NCI-H2081 (cell line): ENCODE results near the gene DMAP1.
"Not testable (repeated sequence)": the region's sequence is repeated elsewhere in the genome, so short reads cannot be mapped to it uniquely, and the experiment has no call there.

ENCODE experiments used
- DNase-seq, 2 experiments: peaks; one replicate each; lab custom pipeline; 2025; lab: John Stamatoyannopoulos, UW

DMAP1 gene, protein sequence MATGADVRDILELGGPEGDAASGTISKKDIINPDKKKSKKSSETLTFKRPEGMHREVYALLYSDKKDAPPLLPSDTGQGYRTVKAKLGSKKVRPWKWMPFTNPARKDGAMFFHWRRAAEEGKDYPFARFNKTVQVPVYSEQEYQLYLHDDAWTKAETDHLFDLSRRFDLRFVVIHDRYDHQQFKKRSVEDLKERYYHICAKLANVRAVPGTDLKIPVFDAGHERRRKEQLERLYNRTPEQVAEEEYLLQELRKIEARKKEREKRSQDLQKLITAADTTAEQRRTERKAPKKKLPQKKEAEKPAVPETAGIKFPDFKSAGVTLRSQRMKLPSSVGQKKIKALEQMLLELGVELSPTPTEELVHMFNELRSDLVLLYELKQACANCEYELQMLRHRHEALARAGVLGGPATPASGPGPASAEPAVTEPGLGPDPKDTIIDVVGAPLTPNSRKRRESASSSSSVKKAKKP

DNA sequence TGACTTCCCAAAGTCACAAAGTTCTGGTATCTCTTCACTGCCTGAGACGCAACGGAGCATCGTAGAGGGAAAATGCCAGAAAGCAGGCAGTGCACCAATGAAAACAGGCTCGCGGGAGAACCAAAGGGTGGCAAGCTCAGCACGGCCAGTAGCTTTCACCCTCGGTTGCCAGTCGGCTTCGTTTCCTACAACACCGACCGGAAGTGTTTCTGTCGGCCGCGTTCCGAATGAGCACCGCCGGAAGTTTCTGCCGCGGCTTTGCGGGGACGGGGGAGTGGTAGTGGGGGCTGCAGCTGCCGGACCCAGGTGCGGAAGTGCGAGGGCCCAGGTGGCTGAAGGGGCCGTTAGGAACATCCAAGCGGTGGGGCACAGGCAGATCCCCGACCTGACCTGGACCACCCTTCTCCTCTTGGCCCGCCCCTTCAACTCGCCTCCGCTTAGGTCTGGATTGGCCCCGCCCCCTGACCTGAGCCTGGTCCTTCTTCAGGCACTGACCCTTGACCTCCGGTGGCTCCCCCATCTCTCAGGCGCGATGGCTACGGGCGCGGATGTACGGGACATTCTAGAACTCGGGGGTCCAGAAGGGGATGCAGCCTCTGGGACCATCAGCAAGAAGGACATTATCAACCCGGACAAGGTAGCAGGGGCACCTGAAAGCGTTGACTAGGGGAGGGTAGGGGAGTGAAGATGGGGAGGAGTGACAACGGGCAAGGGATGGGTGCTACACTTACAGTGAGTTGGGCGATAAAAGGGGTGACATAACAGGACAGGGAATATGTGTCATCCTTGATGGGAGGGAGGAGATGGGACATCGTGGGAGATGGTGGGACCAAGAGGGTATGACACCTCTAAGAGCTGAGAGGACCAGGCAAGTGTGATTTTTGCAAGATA is at the start of gene DMAP1:
DMAP1 (plus strand) TSS at position 250 of the 891 bp plus-strand sequence; CDS start at position 533, 283 bp downstream.
- peak; percentile 92 to 94 for DNase-seq

DNA sequence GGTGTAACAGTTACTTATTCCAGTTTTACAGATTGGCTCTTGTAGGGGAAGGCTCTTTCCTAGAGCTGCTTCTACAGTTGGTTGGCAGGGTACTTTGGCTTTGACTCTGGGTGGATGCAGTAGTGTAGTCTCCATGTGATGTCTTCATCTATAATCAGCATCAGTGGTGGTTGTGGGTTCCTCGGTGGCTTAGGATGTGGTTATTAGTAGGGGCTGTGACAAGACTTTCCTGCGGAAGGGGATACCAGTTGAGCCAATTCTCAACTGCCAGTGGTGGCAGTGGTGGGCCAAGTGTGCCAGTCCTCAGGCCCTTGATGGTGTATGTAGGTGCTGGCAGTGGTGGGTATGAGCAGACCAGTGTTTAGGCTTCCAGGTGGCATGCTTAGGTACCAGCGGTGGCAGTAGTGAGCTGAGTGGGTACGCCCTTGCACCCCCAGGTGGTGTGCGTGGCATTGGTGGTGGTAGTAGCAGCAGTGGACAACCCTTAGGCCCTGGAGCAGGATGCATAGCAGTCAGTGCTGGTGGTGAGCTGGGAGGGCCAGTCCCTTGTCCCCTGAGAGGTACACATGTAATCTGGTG is 44.7 kb upstream of the DMAP1 start:
- DNase-seq, result no peak

- no peak for DNase-seq
Observed at GRCh38 chr1:44170281-44170823, 42.9 kb upstream of the DMAP1 start.

DNA sequence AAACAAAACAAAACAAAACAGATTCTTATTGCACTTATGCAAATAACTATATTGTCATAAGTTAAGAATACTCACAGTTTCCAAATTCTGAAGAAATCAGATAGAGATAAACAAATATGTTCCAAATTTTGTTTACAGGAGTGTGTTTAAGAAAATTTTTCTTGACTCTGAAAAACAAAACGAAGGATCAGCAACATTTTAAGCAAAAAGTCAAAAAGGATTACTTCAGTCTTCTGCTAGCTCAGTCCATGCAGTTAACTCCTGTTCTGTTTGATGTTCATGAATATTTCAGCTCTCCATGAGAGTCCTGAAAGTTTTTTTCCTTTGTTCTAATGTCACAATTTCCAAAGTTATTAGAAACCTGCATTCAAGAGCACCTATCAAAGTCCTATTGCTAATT is 38.6 kb upstream of the DMAP1 start:
- DNase-seq, result no peak

DNA sequence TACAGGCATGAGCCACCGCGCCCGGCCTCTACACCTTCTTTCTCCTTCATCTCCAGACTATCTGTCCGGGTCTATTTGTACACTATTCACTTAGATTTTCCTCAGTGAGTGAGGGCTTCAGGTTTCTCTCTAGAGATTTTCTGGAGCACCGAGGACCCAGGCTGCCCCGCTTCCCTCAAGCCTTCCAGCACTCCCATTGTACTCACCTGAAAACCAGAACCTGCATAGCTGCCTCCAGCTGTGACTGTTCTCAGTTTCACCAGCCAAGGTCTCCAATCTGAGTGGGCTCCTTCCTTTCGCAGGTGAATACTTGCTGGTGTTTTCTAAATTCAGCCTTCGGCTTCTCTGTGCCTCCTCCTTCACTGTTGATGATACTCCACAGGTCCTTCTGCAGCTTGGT is 12.9 kb upstream of the DMAP1 start:
- DNase-seq, result no peak

DNA sequence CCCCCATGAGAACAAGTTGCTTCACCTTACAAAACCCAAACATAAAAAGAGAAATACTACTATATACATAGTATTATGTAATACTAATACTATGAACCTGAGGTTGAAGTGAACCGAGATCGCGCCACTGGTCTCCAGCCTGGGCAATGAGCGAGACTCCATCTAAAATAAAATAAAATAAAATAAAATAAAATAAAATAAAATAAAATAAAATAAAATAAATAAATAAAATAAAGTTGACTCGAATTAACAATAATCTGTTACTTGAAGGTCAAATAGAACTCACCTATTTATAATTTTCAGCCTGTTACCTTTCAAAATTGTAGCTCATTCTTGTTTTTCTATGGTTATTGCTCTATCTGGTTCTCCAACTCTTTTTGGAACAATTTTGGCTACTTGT is 6.7 kb upstream of the DMAP1 start:
- not testable (repeated sequence) for DNase-seq

DNA sequence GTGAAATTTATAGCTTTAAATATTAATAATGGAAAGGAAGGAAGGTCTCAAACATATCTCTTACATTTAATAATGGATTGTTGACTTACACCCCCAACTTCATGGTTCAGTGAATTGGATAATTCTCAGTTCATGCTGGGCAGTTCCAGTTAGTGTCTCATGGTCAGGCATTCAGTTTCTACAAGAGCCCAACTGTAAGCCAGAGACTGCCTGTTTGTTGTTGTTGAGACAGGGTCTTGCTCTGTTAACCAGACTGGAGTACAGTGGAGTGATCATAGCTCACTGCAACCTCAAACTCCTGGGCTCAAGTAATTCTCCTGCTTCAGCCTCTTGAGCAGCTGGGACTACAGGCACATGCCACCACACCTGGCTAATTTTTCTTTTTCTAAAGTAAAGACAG is 5.0 kb upstream of the DMAP1 start:
- DNase-seq, result no peak

GRCh38 chr1:44210595-44210994 is 2.7 kb upstream of the DMAP1 start:
- no peak for DNase-seq

DNA sequence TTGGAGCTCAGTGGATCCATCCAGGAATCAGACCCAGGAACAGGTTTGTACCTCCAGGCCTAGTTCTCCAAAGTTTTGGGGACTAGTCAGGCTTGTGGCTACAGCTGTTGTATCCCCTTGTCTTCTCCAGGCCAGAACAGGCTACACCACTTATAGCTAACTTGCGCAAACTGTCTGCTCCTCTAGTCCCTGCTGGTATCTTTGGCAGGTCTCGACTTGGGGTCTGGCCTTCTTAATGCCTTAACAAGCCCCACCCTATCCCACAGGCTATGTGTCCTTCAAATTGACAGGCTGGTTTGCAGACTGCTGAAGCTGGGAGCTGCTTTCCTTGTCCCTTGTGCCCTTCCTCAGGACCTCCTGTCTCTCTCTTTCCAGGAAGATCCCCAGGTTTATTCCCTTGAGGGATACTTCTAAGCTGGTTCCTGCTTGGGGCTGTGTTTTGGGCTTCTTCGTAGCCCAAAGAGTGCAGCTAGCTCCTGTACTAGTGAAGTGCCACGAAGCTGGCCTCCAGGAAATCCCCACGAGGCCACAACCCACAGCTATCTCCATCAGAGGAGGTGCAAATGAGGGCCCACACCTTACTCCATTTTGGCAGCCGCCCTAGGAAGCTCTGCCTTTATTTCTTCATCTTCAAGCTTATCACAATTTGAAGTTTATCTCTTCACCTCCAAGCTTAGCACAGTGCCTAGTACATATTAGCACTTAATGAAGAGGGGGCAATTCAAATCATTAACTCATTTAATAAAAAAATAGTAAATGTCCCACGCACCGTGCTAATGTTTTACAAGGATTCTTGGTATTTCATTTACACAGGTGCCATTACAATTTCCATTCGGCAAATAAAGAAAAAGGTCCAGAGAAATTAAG is 683 bp upstream of the DMAP1 start:
- no peak for DNase-seq

DNA sequence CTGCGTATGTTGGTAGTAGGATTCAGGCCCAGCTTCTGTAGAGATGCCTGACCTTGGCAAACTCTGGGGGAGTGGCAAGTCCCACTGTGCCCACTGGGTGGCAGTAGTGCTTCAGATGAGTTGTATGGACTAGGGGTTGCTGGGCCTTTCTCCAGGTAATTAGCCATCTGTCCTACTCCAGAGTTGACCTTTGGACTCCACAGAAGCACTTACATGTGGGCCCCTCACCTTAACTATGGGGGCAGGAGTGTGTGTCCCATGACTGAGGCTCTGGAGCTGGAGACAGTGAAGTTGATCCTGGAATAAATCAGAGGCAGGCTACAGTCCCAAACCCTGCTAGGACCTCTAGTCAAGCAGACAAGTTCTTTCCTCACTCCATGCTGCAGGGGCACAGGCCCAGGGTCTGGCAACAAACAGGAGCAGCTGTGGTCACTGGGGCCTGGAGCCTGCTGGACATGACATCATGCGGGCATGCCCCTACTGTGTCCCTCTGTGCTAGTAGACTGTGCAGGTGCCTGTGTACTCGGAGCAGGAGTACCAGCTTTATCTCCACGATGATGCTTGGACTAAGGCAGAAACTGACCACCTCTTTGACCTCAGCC is 4.6 kb downstream of the DMAP1 start:
- DNase-seq, result peak; percentile 79 to 82

- no peak for DNase-seq
Observed at GRCh38 chr1:44218503-44219300, 5.4 kb downstream of the DMAP1 start.

- no peak for DNase-seq
Observed at GRCh38 chr1:44219301-44219626, 6.0 kb downstream of the DMAP1 start.

GRCh38 chr1:44220001-44220751 is 6.9 kb downstream of the DMAP1 start:
- no peak for DNase-seq

DNA sequence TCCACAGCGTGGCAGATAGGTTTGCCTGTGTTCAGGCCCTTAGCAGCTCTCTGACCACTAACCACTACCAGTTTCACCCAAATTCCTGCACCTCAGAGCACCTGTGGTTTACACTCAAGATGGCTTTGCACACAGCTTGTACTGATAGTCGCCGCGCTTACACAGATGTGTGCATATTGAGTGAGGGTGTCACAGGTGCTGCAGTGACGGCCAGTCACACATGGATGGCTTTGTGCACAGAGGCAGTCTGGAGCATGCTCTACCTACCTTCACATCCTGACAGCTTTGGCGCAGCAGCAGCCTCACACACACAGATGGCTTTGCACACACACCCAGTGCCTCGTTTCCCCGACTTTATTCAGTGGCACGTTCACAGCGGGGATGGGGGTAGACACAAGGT is 7.5 kb downstream of the DMAP1 start:
- no peak for DNase-seq

DNA sequence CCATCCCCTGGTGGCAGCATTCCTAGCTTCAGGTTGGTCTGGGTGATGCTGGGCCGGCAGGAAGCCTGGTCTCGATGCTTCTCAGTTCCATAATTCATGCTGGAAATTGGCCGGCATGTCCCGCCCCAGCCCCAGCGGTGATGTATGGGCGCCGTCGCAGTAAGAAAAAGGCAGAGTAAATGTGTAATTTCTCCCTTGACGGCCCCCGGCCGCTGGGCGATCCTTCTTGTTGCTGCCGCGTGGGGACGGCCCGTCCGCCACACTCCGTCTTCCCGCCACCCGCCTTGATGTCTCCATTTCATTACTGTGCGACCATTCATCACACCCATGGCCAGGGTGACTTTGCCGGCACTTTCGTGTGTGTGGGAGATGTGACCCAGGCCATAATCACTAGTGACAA is 8.5 kb downstream of the DMAP1 start:
- DNase-seq, result no peak

GRCh38 chr1:44222397-44223186 is 9.3 kb downstream of the DMAP1 start:
- no peak for DNase-seq

GRCh38 chr1:44223187-44223610 is 9.9 kb downstream of the DMAP1 start:
- DNase-seq, result no peak

DNA sequence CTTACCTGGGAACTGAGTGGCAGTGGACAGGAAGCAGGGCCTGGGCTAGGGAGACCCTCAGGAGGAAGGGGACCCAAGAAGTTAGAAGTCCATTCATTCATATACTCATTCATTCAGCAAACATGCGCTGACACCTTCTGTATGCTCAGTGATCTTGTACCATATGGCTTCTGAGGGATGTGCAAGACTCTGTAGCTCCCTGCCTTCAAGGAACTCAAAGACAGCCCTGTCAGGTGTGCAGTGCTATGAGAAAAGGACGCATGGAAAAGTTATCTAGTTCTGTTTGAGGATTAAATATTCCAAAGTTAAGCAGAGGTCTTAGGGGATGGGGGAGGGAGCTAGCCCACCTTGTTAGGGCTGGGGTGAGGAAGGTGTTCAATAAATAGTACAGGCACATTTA is 12.5 kb downstream of the DMAP1 start:
- DNase-seq, result no peak

GRCh38 chr1:44227211-44227610 is 13.9 kb downstream of the DMAP1 start:
- no peak for DNase-seq
